HepG2 (cell line): Measurements from ENCODE around the gene EMC8. TPM values are rescaled to one million over a fixed set of nuclear protein-coding genes. Genes with fewer than 3 reads are reported as not detected.

Experiments used
- BCL6 ChIP-seq: IDR thresholded peaks from 2 replicates; pipeline ENCODE4 v1.6.1; 2016; ENCODE audit warnings: missing genetic modification reagents, missing compliant biosample characterization
- BRF2 ChIP-seq: sonication (generic); formaldehyde crosslinking; IDR thresholded peaks from 2 replicates; pipeline ENCODE4 v1.8.1; 2022; ENCODE audit warnings: mild to moderate bottlenecking, missing genetic modification reagents
- CREB1 ChIP-seq, 2 experiments: fragments of 450-650 bp in 1 of 2; IDR thresholded peaks; 2 replicates each; pipeline ENCODE4 v1.6.1; 2016 to 2017; ENCODE audit warnings: control low read depth in 1 of 2, mild to moderate bottlenecking in 1 of 2, missing compliant biosample characterization in 1 of 2, missing genetic modification characterization in 1 of 2
- GATAD2A ChIP-seq: IDR thresholded peaks from 2 replicates; pipeline ENCODE4 v1.6.1; 2016
- KDM5B ChIP-seq: sonication (generic); formaldehyde crosslinking; IDR thresholded peaks from 2 replicates; pipeline ENCODE4 v1.4.0; 2020; ENCODE audit warnings: missing genetic modification reagents, mild to moderate bottlenecking, borderline replicate concordance
- NCOR1 ChIP-seq: fragments of 200-600 bp; sonication (generic); IDR thresholded peaks from 2 replicates; pipeline ENCODE4 v1.7.0; 2017; ENCODE audit warnings: antibody characterized with exemption, low read length, borderline replicate concordance
- NFKB2 ChIP-seq: sonication (generic); formaldehyde crosslinking; IDR thresholded peaks from 2 replicates; pipeline ENCODE4 v1.4.0; 2020; ENCODE audit warnings: missing genetic modification reagents, borderline replicate concordance
- NR2F2 ChIP-seq: IDR thresholded peaks from 2 replicates; pipeline ENCODE4 v1.6.1; 2012; ENCODE audit warnings: low read depth, inconsistent platforms, borderline replicate concordance
- ONECUT2 ChIP-seq: sonication (generic); formaldehyde crosslinking; IDR thresholded peaks from 2 replicates; pipeline ENCODE4 v1.4.0; 2020; ENCODE audit warnings: missing genetic modification reagents
- PHF21A ChIP-seq: sonication (generic); formaldehyde crosslinking; IDR thresholded peaks from 2 replicates; pipeline ENCODE4 v1.5.0; 2020; ENCODE audit warnings: mild to moderate bottlenecking, missing genetic modification reagents
- PITX1 ChIP-seq: sonication (generic); formaldehyde crosslinking; IDR thresholded peaks from 2 replicates; pipeline ENCODE4 v1.5.1; 2020; ENCODE audit warnings: mild to moderate bottlenecking, missing genetic modification reagents
- SMC3 ChIP-seq: IDR thresholded peaks from 2 replicates; pipeline ENCODE4 v1.6.1; 2011; ENCODE audit warnings: low read length, improper control_type of control experiment
- TP53 ChIP-seq: sonication (generic); formaldehyde crosslinking; conservative IDR thresholded peaks from 2 replicates; pipeline ENCODE4 v1.4.0; 2020; ENCODE audit warnings: missing genetic modification reagents
- ZBTB20 ChIP-seq: sonication (generic); formaldehyde crosslinking; IDR thresholded peaks from 2 replicates; pipeline ENCODE4 v1.8.1; 2023; ENCODE audit warnings: missing genetic modification reagents, low read depth, mild to moderate bottlenecking, borderline replicate concordance
- ZBTB21 ChIP-seq: sonication (generic); formaldehyde crosslinking; IDR thresholded peaks from 2 replicates; pipeline ENCODE4 v1.4.0; 2020; ENCODE audit warnings: missing genetic modification reagents
- ZMAT5 ChIP-seq: sonication (generic); formaldehyde crosslinking; IDR thresholded peaks from 2 replicates; pipeline ENCODE4 v1.5.0; 2020; ENCODE audit warnings: mild to moderate bottlenecking, low read depth, missing genetic modification reagents, borderline replicate concordance
- ZNF205 ChIP-seq: IDR thresholded peaks from 2 replicates; pipeline ENCODE4 v1.6.1; 2018; ENCODE audit warnings: missing biosample characterization, missing genetic modification reagents
- ZNF460 ChIP-seq: sonication (generic); formaldehyde crosslinking; IDR thresholded peaks from 2 replicates; pipeline ENCODE4 v1.5.1; 2020; ENCODE audit warnings: missing genetic modification reagents, mild to moderate bottlenecking, borderline replicate concordance
- ZNF543 ChIP-seq: sonication (generic); formaldehyde crosslinking; IDR thresholded peaks from 2 replicates; pipeline ENCODE4 v1.4.0; 2020; ENCODE audit warnings: mild to moderate bottlenecking, missing genetic modification reagents
- ZNF605 ChIP-seq: sonication (generic); formaldehyde crosslinking; IDR thresholded peaks from 2 replicates; pipeline ENCODE4 v1.8.0; 2022; ENCODE audit warnings: mild to moderate bottlenecking, missing genetic modification reagents
- polyA plus RNA-seq, 8 experiments: library from polyadenylated mRNA; depleted of rRNA in 3 of 8; stranded (reverse) in 7 of 8; unstranded in 1 of 8; fragments of >200 nt; fragmentation: Illumina TruSeq in 4 of 8; extraction: Trizol in 4 of 8; gene quantifications; 2 replicates each; pipeline versions ENCODE4 v1.2.1 to v1.2.3, GENCODE V29; 2011 to 2016; ENCODE audit warnings: low read depth in 4 of 8, missing spikeins in 1 of 8, mixed read lengths in 1 of 8; ENCODE audit not compliant: insufficient read depth in 1 of 8
- total RNA-seq, 5 experiments: library from RNA; depleted of rRNA; stranded (reverse); fragments of >200 nt; fragmentation: Illumina TruSeq; extraction: Trizol; gene quantifications; 2 replicates each; pipeline ENCODE4 v1.2.3, GENCODE V29; 2016; ENCODE audit warnings: low read depth in 1 of 5
- TF ChIP-seq, protein P1 (sequence below): IDR thresholded peaks from 2 replicates; pipeline ENCODE4 v1.6.1; 2016; ENCODE audit warnings: missing biosample characterization, missing genetic modification reagents, low read depth
- TF ChIP-seq, protein P2 (sequence below): sonication (generic); formaldehyde crosslinking; IDR thresholded peaks from 2 replicates; pipeline ENCODE4 v1.5.1; 2020; ENCODE audit warnings: missing genetic modification reagents, mild to moderate bottlenecking, borderline replicate concordance
- TF ChIP-seq, protein P3 (sequence below): sonication (generic); formaldehyde crosslinking; IDR thresholded peaks from 2 replicates; pipeline ENCODE4 v1.5.0; 2020; ENCODE audit warnings: missing genetic modification reagents

EMC8 gene
- total and polyA plus RNA-seq, 2 of the 13 experiments (the other 11 are each of a cell fraction or from before 2014, with no cell fraction given): 55.0 to 76.0 TPM

GRCh38 chr16:85847681-85848601 is 48.6 kb upstream of the EMC8 start (continued):
- TF ChIP-seq, protein P1, sequence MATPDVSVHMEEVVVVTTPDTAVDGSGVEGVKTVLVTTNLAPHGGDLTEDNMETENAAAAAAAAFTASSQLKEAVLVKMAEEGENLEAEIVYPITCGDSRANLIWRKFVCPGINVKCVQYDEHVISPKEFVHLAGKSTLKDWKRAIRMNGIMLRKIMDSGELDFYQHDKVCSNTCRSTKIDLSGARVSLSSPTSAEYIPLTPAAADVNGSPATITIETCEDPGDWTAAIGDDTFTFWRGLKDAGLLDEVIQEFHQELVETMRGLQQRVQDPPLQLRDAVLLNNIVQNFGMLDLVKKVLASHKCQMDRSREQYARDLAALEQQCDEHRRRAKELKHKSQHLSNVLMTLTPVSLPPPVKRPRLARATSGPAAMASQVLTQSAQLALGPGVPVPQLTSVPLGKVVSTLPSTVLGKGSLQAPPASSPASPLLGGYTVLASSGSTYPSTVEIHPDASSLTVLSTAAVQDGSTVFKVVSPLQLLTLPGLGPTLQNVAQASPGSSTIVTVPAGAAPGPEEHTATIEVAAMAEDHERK (CRISPR knock-in tag): no peak
- TF ChIP-seq, protein P2, sequence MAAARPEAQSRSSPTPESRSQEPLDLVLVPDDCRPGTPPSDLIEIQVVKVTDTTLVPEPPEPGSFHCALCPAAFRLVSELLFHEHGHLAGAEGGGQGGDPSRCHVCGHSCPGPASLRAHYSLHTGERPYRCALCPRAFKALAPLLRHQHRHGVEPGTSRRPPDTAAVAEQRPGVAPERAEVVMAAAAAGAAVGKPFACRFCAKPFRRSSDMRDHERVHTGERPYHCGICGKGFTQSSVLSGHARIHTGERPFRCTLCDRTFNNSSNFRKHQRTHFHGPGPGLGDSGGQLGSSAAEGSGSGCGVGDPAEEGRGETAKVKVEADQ (CRISPR knock-in tag): no peak
- no peak for TF ChIP-seq ZMAT5 (CRISPR knock-in tag)
- TF ChIP-seq BRF2: peak; percentile 90; the same call in 1 of the 2 replicates
- TF ChIP-seq GATAD2A (CRISPR knock-in tag): peak; percentile 97
- TF ChIP-seq ONECUT2 (CRISPR knock-in tag): no peak
- TF ChIP-seq ZNF460: no peak
- peak; percentile 83 for TF ChIP-seq ZNF605 (CRISPR knock-in tag)
- TF ChIP-seq NFKB2 (CRISPR knock-in tag): no peak; the same call in 1 of the 2 replicates
- peak; percentile 73 for TF ChIP-seq BCL6
- TF ChIP-seq ZBTB20 (CRISPR knock-in tag): peak; percentile 96; the same call in 1 of the 2 replicates
- TF ChIP-seq, protein P3, sequence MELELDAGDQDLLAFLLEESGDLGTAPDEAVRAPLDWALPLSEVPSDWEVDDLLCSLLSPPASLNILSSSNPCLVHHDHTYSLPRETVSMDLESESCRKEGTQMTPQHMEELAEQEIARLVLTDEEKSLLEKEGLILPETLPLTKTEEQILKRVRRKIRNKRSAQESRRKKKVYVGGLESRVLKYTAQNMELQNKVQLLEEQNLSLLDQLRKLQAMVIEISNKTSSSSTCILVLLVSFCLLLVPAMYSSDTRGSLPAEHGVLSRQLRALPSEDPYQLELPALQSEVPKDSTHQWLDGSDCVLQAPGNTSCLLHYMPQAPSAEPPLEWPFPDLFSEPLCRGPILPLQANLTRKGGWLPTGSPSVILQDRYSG (CRISPR knock-in tag): no peak
- peak; percentile 84 for TF ChIP-seq KDM5B (CRISPR knock-in tag)
- peak; percentile 92 for TF ChIP-seq PITX1 (CRISPR knock-in tag)
- 0 out of 2 replicates have a peak, but pooled peaks have one; percentile 29 for TF ChIP-seq ZBTB21 (CRISPR knock-in tag)
- TF ChIP-seq PHF21A (CRISPR knock-in tag): peak; percentile 87
- peak; percentile 58; the same call in 1 of the 2 replicates for TF ChIP-seq ZNF205 (CRISPR knock-in tag)
- peak; percentile 92 for TF ChIP-seq NCOR1
- peak; percentile 60; the same call in 1 of the 2 replicates for TF ChIP-seq NR2F2
- TF ChIP-seq SMC3: peak; percentile 6; the same call in 1 of the 2 replicates
- TF ChIP-seq TP53: no peak
- peak; percentile 75; the same call in 1 of the 2 replicates for TF ChIP-seq ZNF543
- no peak for TF ChIP-seq CREB1 (IDR thresholded peaks at IDR 0.05)
- TF ChIP-seq CREB1 (CRISPR knock-in tag; IDR thresholded peaks at IDR 0.05): no peak
